ENCODE results near the gene FAM78B. TPM values are rescaled to one million over a fixed set of nuclear protein-coding genes. Genes with fewer than 3 reads are reported as not detected.

The FAM78B gene
- total RNA-seq, 1 experiment from 2014 or later = not detected

DNA sequence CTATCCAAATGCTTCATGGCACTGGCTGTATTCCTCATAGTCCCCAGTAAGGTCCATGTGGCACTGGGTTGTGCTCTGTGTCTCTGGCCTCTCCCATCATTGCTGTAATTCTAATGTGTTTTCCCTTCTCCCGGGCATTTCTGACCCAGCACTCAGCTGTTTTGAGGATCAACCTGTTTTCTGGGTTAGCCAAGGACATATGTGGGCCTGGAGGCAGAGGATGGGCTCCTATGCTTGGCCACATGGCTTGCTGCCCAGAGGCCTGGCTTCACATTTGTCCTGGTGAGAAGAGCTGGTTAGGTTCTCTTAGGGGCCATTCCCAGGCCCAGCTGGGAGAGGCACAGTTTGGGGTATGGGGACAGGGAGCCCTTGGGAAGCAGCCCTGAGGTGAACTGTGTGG, 103.1 kb downstream of the FAM78B start:
- Mint-ChIP-seq H3K27ac (ENCODE audit: unreplicated experiment) (no peak overlapping the region), H3K9me3 (ENCODE audit: unreplicated experiment) (no peaks in the 10 kb centered on the region), H3K27me3 (ENCODE audit: insufficient read depth, unreplicated experiment) (peaks cover 4% of the 10 kb centered on the region), H3K36me3 (ENCODE audit: insufficient read depth, unreplicated experiment) (no peaks in the 10 kb centered on the region), H3K4me3 (ENCODE audit: unreplicated experiment) (no peak overlapping the region), H3K4me1 (ENCODE audit: low read depth, unreplicated experiment) (no peaks in the 10 kb centered on the region)
- ChIA-PET CTCF (no interaction called here), POLR2A (no interaction called here)
- H3K4me3 ChIP-seq (ENCODE audit: low read depth, low read length) = no peak overlapping the region
- no peaks in the 10 kb centered on the region for H3K9me3 ChIP-seq
- TF ChIP-seq, protein P1, sequence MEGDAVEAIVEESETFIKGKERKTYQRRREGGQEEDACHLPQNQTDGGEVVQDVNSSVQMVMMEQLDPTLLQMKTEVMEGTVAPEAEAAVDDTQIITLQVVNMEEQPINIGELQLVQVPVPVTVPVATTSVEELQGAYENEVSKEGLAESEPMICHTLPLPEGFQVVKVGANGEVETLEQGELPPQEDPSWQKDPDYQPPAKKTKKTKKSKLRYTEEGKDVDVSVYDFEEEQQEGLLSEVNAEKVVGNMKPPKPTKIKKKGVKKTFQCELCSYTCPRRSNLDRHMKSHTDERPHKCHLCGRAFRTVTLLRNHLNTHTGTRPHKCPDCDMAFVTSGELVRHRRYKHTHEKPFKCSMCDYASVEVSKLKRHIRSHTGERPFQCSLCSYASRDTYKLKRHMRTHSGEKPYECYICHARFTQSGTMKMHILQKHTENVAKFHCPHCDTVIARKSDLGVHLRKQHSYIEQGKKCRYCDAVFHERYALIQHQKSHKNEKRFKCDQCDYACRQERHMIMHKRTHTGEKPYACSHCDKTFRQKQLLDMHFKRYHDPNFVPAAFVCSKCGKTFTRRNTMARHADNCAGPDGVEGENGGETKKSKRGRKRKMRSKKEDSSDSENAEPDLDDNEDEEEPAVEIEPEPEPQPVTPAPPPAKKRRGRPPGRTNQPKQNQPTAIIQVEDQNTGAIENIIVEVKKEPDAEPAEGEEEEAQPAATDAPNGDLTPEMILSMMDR (IDR thresholded peaks at IDR 0.05; ENCODE audit: insufficient read depth in 1 of 2, low read depth in 1 of 2, low read length in 1 of 2, severe bottlenecking in 1 of 2, unreplicated experiment in 1 of 2) = no peak
- no peaks in the 10 kb centered on the region for H3K27me3 ChIP-seq (replicated peaks; ENCODE audit: control insufficient read depth, insufficient read depth, low read length)
- no peaks in the 10 kb centered on the region for H3K36me3 ChIP-seq (ENCODE audit: control insufficient read depth, insufficient read depth, low read length)
- H3K4me1 ChIP-seq = no peaks in the 10 kb centered on the region
- DNase-seq = no peak
- intact Hi-C loops (cut with micrococcal nuclease; ENCODE audit: unreplicated experiment) = no loop called here
- no TSS peak for BruUV-seq (replicated peaks)

DNA sequence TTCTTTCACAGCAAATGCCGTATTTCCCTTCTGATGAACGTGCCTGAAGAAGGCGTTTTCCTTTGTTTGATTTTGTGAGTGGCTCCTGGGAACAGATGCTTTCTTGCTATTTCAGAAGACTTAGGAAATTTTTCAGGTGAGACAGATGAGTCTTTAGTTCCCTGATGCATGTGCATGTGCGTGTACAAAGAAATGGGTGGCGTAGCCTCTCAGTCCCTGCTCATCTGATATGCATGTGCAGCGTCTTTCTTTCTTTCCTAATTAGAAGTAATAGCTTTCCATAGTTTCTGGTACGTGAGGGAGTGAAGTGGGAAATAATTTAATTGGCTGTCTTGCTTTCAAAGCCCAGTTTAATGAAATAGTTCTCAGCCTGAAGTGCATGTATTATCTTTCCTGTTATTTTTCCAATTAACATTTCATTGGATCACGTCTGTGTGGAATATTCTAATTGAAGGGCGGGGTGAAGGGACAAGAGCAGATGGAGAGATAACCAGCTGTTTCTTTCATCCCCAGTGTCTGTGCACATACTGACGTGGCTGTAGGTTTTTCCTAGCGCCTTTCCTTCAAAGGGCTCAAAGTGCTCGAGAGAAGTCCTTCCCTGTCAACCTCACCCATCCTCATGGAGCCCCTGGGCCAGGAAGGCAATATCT, 104.3 kb downstream of the FAM78B start:
- Histone ChIP-seq H3K27me3 (replicated peaks; ENCODE audit: control insufficient read depth, insufficient read depth, low read length) (no peaks in the 10 kb centered on the region), H3K9me3 (no peaks in the 10 kb centered on the region), H3K36me3 (ENCODE audit: control insufficient read depth, insufficient read depth, low read length) (no peaks in the 10 kb centered on the region), H3K4me1 (no peaks in the 10 kb centered on the region), H3K4me3 (ENCODE audit: low read depth, low read length) (no peak overlapping the region)
- H3K4me3 Mint-ChIP-seq (ENCODE audit: unreplicated experiment) = no peak overlapping the region
- BruUV-seq (replicated peaks) = no TSS peak
- DNase-seq = no peak
- TF ChIP-seq, protein P1 (IDR thresholded peaks at IDR 0.05; ENCODE audit: insufficient read depth in 1 of 2, low read depth in 1 of 2, low read length in 1 of 2, severe bottlenecking in 1 of 2, unreplicated experiment in 1 of 2) = no peak
- CTCF ChIA-PET = no interaction called here
- H3K36me3 Mint-ChIP-seq (ENCODE audit: insufficient read depth, unreplicated experiment) = no peaks in the 10 kb centered on the region
- no peaks in the 10 kb centered on the region for H3K4me1 Mint-ChIP-seq (ENCODE audit: low read depth, unreplicated experiment)
- intact Hi-C loops (cut with micrococcal nuclease; ENCODE audit: unreplicated experiment) = no loop called here
- no peak overlapping the region for H3K27ac Mint-ChIP-seq (ENCODE audit: unreplicated experiment)
- POLR2A ChIA-PET = no interaction called here
- peaks cover 7% of the 10 kb centered on the region for H3K27me3 Mint-ChIP-seq (ENCODE audit: insufficient read depth, unreplicated experiment)
- no peaks in the 10 kb centered on the region for H3K9me3 Mint-ChIP-seq (ENCODE audit: unreplicated experiment)

DNA sequence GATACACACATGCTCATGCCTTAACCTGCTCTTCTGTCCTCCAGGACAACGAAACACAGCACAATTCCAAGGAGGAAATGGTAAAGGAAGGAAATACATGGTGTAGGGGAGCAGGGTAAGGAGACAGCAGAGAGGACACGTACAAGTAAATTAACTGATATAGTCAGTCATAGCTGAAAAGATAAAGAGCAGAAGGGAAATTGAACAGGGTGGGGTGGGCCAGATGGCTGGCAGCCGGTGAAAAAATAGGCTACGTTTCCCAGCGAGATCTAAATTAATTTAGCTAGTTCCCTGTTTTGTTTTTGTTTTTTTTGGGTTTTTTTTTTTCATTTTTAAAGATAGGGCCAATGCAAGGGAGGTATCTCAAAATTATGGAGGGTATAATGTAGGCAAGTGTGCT, 109.2 kb downstream of the FAM78B start:
- no peak for DNase-seq
- POLR2A ChIA-PET = no interaction called here

More for the DNA sequence above, 109.2 kb downstream of the FAM78B start:
- Mint-ChIP-seq H3K4me1 (ENCODE audit: low read depth, unreplicated experiment) (no peaks in the 10 kb centered on the region), H3K9me3 (ENCODE audit: unreplicated experiment) (no peaks in the 10 kb centered on the region), H3K27me3 (ENCODE audit: insufficient read depth, unreplicated experiment) (peaks cover 10% of the 10 kb centered on the region), H3K36me3 (ENCODE audit: insufficient read depth, unreplicated experiment) (no peaks in the 10 kb centered on the region), H3K4me3 (ENCODE audit: unreplicated experiment) (no peak overlapping the region), H3K27ac (ENCODE audit: unreplicated experiment) (no peak overlapping the region)
- no TSS peak for BruUV-seq (replicated peaks)
- intact Hi-C loops (cut with micrococcal nuclease; ENCODE audit: unreplicated experiment) = no loop called here
- CTCF ChIA-PET = no interaction called here
- H3K27me3 ChIP-seq (replicated peaks; ENCODE audit: control insufficient read depth, insufficient read depth, low read length) = no peaks in the 10 kb centered on the region; the same call in 1 of the 2 replicates
- no peaks in the 10 kb centered on the region for H3K36me3 ChIP-seq (ENCODE audit: control insufficient read depth, insufficient read depth, low read length)
- no peaks in the 10 kb centered on the region for H3K9me3 ChIP-seq
- no peaks in the 10 kb centered on the region for H3K4me1 ChIP-seq
- no peak overlapping the region for H3K4me3 ChIP-seq (ENCODE audit: low read depth, low read length)
- TF ChIP-seq, protein P1 (IDR thresholded peaks at IDR 0.05; ENCODE audit: insufficient read depth in 1 of 2, low read depth in 1 of 2, low read length in 1 of 2, severe bottlenecking in 1 of 2, unreplicated experiment in 1 of 2) = no peak
